OCI-LY7 (cell line): ENCODE data around the gene DSN1.

Source experiments
- CTCF ChIP-seq: fragments of 200-600 bp; sonication (generic); conservative IDR thresholded peaks from 2 replicates; pipeline ENCODE4 v1.5.1; 2014; ENCODE audit warnings: mild to moderate bottlenecking, antibody characterized with exemption, low read length, moderate library complexity, mixed read lengths
- EZH2phosphoT487 ChIP-seq: fragments of 200-600 bp; sonication (generic); IDR thresholded peaks from 2 replicates; pipeline ENCODE4 v1.6.1; 2018; ENCODE audit warnings: low read depth, borderline replicate concordance, mild to moderate bottlenecking, mixed run types, antibody characterized with exemption, low read length, moderate library complexity, mixed read lengths

GRCh38 chr20:36745927-36746659, 27.5 kb downstream of the DSN1 start, which contains the start of gene NDRG3:
- TF ChIP-seq CTCF: no peak
- TF ChIP-seq EZH2phosphoT487: no peak
